ENCODE data around the gene NMD3.

NMD3 gene

DNA sequence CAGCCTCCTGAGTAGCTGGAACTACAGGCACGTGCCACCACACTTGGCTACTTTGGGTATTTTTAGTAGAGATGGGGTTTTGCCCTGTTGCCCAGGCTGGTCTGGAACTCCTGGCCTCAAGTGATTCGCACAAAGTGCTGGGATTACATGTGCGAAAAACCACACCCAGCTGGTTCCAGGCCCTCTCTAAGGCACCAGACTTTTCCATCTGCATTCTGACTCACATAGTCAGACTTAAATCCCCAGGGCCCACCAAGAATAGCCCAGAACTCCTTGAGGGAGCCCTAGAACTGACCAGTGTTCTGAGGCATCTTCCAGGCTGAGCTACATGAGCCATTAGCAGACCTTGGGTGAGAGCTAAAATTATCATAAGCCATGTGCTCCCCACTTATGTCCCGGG is 68.1 kb downstream of the NMD3 start:
- DNase-seq, result no peak

DNA sequence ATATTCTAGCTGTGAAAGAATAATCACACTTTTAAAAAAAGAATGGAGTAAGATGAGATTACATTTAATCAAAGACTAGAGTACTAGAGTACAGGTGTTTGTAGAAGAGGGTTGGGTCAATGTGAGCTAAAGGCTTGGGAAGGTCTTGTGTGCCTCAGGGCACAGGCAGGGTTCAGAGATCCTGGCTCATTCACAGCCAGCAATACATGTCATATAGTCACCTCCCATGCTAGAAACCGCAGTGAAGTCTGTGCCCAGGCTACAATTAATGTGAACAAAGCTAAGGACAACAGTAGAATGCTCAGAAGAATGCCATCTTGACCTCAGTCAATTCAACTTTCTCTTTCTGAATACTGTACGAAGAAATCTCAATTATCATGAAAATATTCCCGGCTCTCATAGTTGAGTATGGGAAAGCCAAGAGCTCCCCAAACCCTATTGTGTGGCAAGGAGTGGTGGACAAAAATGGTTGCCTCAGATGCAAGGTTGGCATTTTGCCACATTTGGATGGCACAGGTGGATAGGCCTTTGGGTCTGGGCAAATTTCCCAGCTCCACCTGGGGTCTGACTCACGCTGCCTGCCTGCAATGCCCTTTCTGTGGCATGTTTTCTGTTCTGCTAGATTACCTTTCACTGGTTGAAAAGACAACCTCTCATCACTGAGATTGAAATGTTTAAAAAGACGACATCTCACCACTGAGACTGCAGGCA is 70.2 kb downstream of the NMD3 start:
- no peak for DNase-seq

- DNase-seq, result no peak
Observed at GRCh38 chr3:161293381-161293780, 72.3 kb downstream of the NMD3 start.

- DNase-seq, result no peak
Observed at GRCh38 chr3:161295325-161295724, 74.2 kb downstream of the NMD3 start.

- DNase-seq, result no peak
Observed at GRCh38 chr3:161296814-161297213, 75.7 kb downstream of the NMD3 start.
